ENCODE results near the gene SNX9.
A peak's percentile ranks its signal among the peaks of the same experiment; 100 is the strongest.
"Not testable (repeated sequence)": the region's sequence is repeated elsewhere in the genome, so short reads cannot be mapped to it uniquely, and the experiment has no call there.

SNX9 gene

DNA sequence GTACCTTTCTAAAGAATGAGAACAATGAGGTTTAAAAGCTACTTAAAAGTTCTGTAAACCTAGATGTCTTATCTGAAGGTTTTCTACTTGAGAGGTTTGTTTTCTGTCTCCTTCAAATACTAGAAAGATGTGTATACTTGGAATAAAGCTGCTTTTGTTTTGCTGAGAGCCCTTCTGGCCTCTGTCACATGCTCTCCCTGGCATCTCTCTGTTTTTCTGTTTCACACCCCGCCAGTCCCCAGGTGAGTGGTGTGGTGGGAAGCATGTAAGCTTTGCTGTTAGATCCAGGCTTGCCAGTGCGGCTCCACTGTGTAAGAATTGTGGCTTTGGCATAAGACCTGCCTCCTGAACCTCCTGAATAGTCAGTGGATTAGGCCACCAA is 56.8 kb downstream of the SNX9 start:
- H3K27ac ChIP-seq = peak overlapping the region; percentile 49
- DNase-seq (ENCODE audit: low read depth, low spot score) = no peak

DNA sequence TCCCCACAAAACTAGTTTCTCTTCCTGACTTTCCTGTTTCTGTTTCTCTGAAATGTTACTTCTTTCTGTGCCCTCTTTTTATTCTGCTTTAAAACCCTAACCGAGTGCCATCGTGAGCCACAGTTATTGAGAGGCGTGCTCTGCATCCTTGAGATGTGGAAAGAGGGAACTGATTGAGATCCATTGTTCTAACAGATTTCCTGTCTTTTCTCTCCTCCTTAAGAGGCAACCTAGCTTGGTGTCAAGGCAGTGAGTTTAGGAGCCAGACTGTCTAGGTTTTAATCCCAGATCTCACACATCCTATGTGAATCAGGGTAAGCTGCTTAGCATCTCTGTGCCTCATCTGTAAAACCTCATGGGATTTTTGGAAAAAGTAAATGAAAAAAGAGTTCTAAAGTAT is 57.5 kb downstream of the SNX9 start:
- H3K27ac ChIP-seq = peak overlapping the region; percentile 49
- DNase-seq (ENCODE audit: low read depth, low spot score) = no peak

DNA sequence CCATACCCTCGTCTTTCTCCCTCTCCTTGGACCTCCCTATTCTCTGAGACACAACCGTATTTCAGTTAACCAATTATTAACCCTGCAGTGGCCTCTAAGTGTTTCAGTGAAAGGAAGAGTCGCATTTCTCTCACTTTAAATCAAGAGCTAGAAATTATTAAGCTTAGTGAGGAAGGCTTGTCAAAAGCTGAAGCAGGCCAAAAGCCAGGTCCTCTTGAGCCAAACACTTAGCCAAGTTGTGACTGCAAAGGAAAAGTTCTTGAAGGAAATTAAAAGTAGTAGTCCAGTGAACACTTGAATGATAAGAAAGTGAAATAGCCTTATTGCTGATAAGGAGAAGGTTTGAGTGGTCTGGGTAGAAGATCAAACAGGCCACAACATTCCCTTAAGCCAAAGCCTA is 58.3 kb downstream of the SNX9 start:
- peak overlapping the region; percentile 49 for H3K27ac ChIP-seq
- DNase-seq (ENCODE audit: low read depth, low spot score) = no peak

DNA sequence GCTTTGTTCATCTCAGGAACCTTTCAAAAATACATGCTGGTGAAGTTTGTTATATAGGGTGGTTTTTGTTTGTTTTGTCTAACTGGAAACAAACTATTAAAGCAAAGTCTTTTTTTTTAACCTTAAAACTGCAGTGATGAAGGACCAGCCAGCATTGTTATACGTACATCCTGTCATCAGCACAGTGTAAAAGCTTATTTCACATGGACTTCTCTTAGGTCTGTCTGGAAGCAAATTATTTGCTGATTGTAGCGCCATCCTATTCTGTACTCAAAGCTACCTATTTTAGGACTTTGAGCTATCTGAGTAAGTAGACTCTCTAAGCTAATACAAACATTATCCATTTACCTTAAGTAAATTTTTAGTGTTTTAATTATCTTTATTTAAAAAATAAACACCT is 61.7 kb downstream of the SNX9 start:
- H3K27ac ChIP-seq = no peak overlapping the region
- DNase-seq (ENCODE audit: low read depth, low spot score) = no peak

- DNase-seq (ENCODE audit: low read depth, low spot score) = no peak
- no peak overlapping the region for H3K27ac ChIP-seq
These were observed 62.3 kb downstream of the SNX9 start for GRCh38 chr6:157885211-157885788.

DNA sequence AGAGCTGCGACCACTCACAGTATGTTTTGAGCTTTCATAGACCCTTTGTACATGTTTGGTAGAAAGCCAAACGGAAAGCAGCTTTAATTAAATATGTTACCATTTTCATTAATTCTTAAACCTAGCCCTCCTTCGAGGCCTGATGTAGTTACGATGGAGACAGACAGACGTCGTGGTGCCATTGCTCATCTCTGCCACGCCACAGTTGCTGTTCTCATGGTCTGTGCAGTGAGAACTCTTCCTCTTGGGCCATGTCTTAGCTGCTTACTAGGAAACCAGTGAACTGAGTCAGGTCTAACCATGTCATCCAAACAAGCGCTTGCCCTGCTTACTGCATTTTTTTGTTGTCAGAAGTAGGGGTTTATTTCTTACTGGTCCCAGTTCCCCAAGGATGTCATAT is 62.8 kb downstream of the SNX9 start:
- DNase-seq (ENCODE audit: low read depth, low spot score) = no peak
- H3K27ac ChIP-seq = no peak overlapping the region

DNA sequence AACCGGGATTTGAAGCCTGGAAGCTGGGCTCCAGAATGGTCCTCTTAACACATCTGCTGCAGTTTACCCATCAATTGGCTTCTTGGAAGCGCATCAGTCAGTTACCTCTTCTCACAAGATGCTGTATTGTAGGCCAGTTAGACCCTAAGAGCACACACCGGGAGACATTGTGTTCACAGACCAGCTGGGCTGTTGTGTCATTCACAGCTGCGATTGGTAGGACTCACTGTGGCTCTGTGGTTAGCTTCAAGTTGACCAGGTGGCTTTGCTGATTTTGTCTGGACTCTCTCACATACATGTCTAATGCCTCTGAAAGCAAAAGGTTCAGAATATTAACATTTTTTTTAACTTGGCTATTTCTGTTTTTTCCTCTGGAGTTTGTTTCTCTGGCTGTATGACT is 64.8 kb downstream of the SNX9 start:
- no peak overlapping the region for H3K27ac ChIP-seq
- no peak for DNase-seq (ENCODE audit: low read depth, low spot score)

DNA sequence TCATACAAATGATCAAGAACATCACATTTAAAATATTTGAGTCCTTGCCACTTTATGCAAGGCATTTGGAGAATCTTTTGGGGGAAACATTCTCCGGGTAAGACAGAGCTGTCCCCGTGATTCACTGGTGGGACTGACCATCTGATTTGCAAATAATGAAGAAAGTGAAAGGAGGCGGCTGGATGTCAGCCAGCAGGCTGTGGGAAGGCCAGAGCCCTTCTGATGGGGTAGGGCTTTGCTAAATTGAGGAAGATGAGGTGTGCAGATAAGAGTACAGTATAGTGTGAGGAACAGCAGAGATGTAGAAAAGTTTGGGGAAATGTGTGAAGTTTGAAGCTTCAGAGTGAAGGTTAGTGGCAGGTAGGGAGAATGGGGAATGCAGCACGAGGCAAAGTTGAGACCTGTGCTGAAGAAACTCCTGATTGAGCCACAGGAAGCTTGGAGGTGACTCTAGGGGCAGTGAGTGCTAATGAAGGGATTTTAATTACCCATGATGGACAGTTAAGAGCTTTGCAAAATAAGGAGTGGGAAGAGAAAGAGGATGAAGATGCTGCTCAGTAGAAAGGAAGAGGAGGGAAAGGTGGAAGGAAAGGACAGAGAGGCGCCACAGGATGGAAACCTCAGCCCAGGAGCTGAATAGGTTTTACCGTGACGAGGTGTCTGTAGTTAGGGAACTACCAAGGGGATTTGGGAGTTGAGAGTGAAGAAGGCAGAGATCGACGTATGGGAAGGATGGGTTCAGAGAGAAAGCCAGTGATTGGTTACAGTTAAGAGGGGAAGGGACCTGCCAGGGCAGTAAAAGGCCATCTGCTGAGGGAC is 68.7 kb downstream of the SNX9 start:
- no peak for DNase-seq (ENCODE audit: low read depth, low spot score)

GRCh38 chr6:157892363-157892877 is 69.4 kb downstream of the SNX9 start:
- no peak overlapping the region for H3K27ac ChIP-seq
- DNase-seq (ENCODE audit: low read depth, low spot score) = no peak

More for the DNA sequence above, 68.7 kb downstream of the SNX9 start:
- no peak overlapping the region for H3K27ac ChIP-seq

GRCh38 chr6:157893238-157893637 is 70.2 kb downstream of the SNX9 start:
- H3K27ac ChIP-seq = no peak overlapping the region
- no peak for DNase-seq (ENCODE audit: low read depth, low spot score)

GRCh38 chr6:157895585-157895984 is 72.5 kb downstream of the SNX9 start:
- H3K27ac ChIP-seq = no peak overlapping the region
- no peak for DNase-seq (ENCODE audit: low read depth, low spot score)

- no peak for DNase-seq (ENCODE audit: low read depth, low spot score)
These were observed 73.9 kb downstream of the SNX9 start for GRCh38 chr6:157896932-157897331.

DNA sequence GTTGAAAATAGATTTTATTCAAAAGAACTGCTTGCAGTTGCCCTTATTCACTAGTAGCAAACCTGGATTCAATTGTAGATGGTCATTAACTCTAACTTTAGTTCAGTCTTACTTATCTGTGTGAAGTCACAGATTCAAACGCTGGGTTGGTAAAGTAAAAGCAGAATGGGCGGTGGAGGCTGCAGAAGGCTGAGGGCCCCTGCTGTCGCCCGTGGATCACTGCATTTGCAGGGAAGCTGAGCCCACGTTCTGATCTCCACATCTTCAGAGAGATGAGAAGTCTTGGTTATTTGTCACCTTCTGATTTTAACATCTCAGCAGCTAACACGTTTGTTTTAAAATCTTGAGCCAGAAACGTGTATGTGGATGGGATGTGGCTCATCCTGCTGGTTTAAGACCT is 75.1 kb downstream of the SNX9 start:
- no peak for DNase-seq (ENCODE audit: low read depth, low spot score)
- H3K27ac ChIP-seq = no peak overlapping the region

More at GRCh38 chr6:157896932-157897331, 73.9 kb downstream of the SNX9 start:
- no peak overlapping the region for H3K27ac ChIP-seq

DNA sequence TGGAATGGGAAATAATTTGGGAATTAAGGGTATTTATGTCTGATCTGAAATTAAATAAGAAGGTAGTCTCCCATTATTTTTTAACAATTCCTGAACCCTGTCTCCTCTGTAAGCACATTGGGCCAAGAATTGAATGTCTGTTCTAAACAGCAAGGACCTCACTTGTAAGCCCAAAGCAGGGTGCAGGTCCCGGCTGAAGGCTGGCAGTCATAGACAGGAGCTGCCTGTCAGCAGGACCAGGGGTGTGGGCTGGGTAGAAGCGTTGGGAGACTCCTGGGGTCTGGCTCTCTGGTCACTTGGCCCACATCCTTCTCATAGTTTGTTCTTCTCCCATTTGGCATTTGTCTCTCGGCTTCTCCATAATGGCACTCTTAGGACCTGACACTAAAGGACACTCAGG is 75.6 kb downstream of the SNX9 start:
- H3K27ac ChIP-seq = no peak overlapping the region

DNA sequence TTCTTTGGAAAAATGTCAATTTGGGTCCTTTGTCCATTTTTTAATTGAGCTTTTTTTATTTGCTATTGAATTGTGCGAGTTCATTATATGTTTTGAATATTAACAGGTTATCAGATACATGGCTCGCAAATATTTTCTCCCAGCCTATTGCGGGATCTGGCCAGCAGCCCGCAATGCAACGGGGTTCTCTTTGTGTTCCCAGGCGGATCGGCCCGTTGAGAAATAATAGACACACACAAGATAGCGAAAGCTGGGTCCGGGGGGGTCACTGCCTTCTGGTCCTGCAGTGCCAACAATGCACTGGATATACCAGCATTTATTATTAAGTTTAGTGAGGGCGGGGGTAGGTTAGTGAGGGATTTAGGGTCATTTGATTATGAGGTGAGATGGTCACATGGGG is 77.2 kb downstream of the SNX9 start:
- H3K27ac ChIP-seq; DNase-seq (ENCODE audit: low read depth, low spot score): not testable (repeated sequence)

More for the DNA sequence above, 75.6 kb downstream of the SNX9 start:
- DNase-seq (ENCODE audit: low read depth, low spot score) = no peak

DNA sequence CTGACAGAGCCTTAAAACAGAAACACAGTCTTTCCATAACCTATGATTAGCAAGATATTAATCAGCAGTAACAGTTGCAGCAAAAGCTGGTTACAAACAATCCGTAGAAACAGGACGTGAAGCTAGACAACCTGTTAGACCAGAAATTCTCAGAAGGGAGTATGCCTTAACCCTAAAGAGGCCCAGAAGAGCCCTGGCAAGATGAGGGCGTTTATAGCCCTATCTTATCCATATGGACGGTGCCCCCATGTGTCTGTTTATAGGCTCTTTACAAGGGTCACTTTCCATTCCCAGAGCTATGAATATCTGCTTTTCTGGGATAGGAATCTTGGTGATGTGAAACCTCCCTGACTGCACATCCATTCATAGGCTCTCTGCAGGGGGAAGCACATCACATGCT is 77.7 kb downstream of the SNX9 start:
- DNase-seq (ENCODE audit: low read depth, low spot score); H3K27ac ChIP-seq: not testable (repeated sequence)

- DNase-seq (ENCODE audit: low read depth, low spot score) = no peak
- H3K27ac ChIP-seq = no peak overlapping the region
These were observed 82.0 kb downstream of the SNX9 start for GRCh38 chr6:157904999-157905398.

DNA sequence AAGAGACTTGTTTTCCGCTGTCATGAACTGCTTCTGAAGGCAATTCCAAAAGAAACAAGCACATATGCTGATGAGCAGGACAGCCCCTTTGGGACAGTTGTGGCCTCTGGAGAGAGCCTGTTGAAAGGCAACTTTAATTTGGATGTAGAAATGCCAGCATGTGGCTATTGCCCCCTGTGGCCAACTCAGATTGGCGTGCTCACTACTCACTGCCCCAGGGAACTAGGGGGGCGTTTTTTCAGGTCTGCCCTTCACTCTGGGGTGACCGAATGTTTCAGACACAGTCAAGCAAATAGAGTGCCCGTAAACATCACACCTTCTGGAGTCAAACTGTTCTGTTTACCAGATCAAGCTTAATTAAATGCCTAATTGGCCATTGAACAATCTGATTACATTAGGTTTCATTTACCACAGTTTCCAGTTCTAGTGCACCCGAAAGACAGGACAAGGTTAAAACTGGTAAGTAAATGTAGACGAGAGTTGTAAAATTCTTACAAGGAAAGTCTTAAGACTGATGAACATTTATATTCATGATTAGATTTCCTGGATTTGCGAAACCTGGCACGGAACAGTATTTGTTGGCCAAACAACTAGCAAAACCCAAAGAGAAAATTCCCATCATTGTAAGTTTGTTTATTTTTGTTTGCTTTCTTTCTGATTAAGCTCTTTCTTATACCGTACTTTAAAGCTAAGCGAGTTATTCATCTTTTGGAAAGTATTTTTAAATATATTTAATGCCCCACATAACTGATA is 82.7 kb downstream of the SNX9 start:
- DNase-seq (ENCODE audit: low read depth, low spot score) = no peak

DNA sequence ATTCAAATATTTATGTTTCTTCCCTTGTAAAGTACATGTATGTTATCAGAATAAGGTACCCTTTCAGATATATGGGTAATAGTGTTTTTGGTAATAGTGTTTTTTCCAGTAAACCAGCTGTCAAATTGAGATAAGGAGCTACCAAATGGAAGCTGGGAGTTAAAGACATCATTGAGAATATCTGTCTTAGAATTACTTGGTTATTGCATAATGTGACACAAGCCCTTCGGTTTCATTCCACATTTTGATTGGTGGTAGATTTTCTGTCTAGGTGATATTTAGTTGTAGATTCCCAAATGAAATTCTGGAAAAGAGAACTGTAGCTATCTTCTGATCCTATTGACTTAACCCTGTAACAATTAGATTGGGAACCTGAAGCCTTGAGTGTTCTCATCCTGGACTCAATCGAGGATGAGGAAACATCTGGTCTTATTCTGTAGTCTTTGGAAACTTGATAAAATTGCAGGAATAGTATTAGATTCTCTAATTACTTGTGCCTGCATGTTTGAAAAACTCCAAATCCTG is 83.6 kb downstream of the SNX9 start:
- H3K27ac ChIP-seq = no peak overlapping the region
- no peak for DNase-seq (ENCODE audit: low read depth, low spot score)

More for the DNA sequence above, 82.7 kb downstream of the SNX9 start:
- no peak overlapping the region for H3K27ac ChIP-seq

GRCh38 chr6:157907651-157908050 is 84.6 kb downstream of the SNX9 start:
- no peak overlapping the region for H3K27ac ChIP-seq
- no peak for DNase-seq (ENCODE audit: low read depth, low spot score)
